ENCODE results near the gene PDE4B.

PDE4B gene

DNA sequence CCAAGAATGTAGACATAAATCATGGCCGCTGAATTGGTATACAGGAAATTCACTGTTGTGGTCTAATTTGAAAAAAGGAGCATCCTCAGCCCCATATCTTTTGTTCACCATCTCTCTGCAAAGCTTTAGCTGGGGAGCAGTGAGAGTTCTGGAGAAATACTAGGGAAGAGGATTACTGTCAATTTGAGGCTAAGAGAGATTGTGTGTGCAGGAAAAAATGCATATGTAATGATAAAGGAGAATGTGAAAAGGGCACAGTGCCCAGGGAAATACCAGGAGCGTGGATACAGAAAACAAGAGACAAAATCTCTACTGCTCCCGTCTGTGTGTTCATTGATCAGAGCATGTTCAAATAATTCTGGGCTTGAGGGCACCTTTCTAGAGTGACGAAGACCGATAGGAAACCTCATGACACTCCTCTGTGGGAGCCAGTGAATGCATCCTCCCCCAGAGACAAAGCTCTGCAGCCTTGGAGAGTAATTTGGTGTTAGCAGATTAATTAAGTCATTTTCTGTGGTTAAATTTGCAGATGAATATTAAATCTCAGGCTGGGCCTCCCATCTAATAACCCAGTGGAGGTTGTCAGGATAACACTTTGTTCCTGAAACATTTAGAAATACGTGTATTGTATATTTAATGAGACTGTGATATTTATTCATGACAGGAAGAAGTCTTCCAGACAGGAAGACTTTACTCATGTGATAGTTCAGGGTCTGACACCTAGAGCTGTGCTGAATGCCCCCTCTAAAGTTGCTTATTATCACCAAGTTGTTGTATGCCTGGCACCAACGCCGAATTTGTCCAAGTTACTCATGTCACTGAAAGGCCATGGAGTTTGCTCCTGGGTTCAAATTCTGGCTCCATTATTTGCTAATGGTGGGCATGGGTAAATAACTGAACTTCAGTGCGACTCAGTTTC lies 453.9 kb downstream of the PDE4B start:
- H3K79me2 ChIP-seq (ENCODE audit: insufficient read depth, low read length): no peaks in the 10 kb centered on the region
- peak overlapping the region; percentile 9 for H3K4me2 ChIP-seq (ENCODE audit: low read depth, low read length, poor library complexity, severe bottlenecking)
- no peak overlapping the region for H2AFZ ChIP-seq (ENCODE audit: low read length)
- no peak overlapping the region for H3K9ac ChIP-seq (ENCODE audit: low read depth, low read length, poor library complexity, severe bottlenecking)
- no peaks in the 10 kb centered on the region for H3K9me2 ChIP-seq (replicated peaks; ENCODE audit: low read depth, low read length)
- H3K4me3 ChIP-seq (ENCODE audit: low read length, poor library complexity, severe bottlenecking): no peak overlapping the region
- no peaks in the 10 kb centered on the region for H3F3A ChIP-seq (ENCODE audit: low read depth)
- H3K4me1 ChIP-seq (ENCODE audit: insufficient read depth, low read length, poor library complexity, severe bottlenecking): peaks cover 52% of the 10 kb centered on the region
- H4K20me1 ChIP-seq (ENCODE audit: insufficient read depth, low read length, poor library complexity, severe bottlenecking): no peaks in the 10 kb centered on the region
- TF ChIP-seq, protein P1, sequence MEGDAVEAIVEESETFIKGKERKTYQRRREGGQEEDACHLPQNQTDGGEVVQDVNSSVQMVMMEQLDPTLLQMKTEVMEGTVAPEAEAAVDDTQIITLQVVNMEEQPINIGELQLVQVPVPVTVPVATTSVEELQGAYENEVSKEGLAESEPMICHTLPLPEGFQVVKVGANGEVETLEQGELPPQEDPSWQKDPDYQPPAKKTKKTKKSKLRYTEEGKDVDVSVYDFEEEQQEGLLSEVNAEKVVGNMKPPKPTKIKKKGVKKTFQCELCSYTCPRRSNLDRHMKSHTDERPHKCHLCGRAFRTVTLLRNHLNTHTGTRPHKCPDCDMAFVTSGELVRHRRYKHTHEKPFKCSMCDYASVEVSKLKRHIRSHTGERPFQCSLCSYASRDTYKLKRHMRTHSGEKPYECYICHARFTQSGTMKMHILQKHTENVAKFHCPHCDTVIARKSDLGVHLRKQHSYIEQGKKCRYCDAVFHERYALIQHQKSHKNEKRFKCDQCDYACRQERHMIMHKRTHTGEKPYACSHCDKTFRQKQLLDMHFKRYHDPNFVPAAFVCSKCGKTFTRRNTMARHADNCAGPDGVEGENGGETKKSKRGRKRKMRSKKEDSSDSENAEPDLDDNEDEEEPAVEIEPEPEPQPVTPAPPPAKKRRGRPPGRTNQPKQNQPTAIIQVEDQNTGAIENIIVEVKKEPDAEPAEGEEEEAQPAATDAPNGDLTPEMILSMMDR (conservative IDR thresholded peaks at IDR 0.05; ENCODE audit: low read length): no peak
- TF ChIP-seq EZH2phosphoT487 (IDR thresholded peaks at IDR 0.05; ENCODE audit: borderline replicate concordance): no peak
- H3K9me3 ChIP-seq (ENCODE audit: insufficient read depth, low read depth, low read length): no peaks in the 10 kb centered on the region
- H3K36me3 ChIP-seq (ENCODE audit: insufficient read depth, low read length): no peaks in the 10 kb centered on the region
- no peaks in the 10 kb centered on the region for H3K27me3 ChIP-seq (ENCODE audit: insufficient read depth, low read length, poor library complexity, severe bottlenecking)

DNA sequence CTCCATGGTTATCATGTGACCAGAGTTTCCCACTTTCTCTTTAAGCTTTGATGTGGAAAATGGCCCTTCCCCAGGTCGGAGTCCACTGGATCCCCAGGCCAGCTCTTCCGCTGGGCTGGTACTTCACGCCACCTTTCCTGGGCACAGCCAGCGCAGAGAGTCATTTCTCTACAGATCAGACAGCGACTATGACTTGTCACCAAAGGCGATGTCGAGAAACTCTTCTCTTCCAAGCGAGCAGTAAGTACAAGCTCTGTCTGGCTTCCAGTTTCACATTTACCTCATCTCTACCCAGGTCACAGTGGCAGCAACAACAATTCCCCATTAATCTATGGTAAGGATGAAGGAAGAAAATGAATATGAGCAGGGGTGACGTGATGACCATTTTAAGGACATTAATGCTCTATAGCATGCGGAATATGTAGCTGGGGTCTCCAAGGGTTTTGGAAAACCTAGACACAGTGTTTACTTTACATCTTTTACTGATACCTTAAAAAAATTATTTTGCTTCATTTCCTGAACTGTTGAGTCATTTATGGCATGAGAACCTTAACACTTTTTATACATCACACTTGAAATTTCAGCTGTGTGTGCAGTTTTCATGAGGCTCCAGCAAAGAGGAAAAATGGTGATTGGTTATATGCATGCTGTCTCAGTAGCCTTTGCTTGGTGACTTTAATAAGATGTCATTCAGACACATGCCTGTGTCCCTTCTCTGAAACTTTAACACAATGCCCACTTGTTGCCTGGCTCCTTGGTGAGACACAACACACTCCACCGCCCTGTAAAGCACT lies 454.9 kb downstream of the PDE4B start:
- peak overlapping the region; percentile 9 for H3K4me2 ChIP-seq (ENCODE audit: low read depth, low read length, poor library complexity, severe bottlenecking)
- H3K27me3 ChIP-seq (ENCODE audit: insufficient read depth, low read length, poor library complexity, severe bottlenecking): no peaks in the 10 kb centered on the region
- no peaks in the 10 kb centered on the region for H4K20me1 ChIP-seq (ENCODE audit: insufficient read depth, low read length, poor library complexity, severe bottlenecking)
- H3K9ac ChIP-seq (ENCODE audit: low read depth, low read length, poor library complexity, severe bottlenecking): no peak overlapping the region
- no peaks in the 10 kb centered on the region for H3K9me3 ChIP-seq (ENCODE audit: insufficient read depth, low read depth, low read length)
- peaks cover 53% of the 10 kb centered on the region for H3K4me1 ChIP-seq (ENCODE audit: insufficient read depth, low read length, poor library complexity, severe bottlenecking)
- H3K4me3 ChIP-seq (ENCODE audit: low read length, poor library complexity, severe bottlenecking): no peak overlapping the region
- H3K79me2 ChIP-seq (ENCODE audit: insufficient read depth, low read length): no peaks in the 10 kb centered on the region
- H3K36me3 ChIP-seq (ENCODE audit: insufficient read depth, low read length): no peaks in the 10 kb centered on the region
- H3K9me2 ChIP-seq (replicated peaks; ENCODE audit: low read depth, low read length): no peaks in the 10 kb centered on the region
- no peaks in the 10 kb centered on the region for H3F3A ChIP-seq (ENCODE audit: low read depth)
- no peak for TF ChIP-seq EZH2phosphoT487 (IDR thresholded peaks at IDR 0.05; ENCODE audit: borderline replicate concordance)
- TF ChIP-seq, protein P1 (conservative IDR thresholded peaks at IDR 0.05; ENCODE audit: low read length): no peak
- no peak overlapping the region for H2AFZ ChIP-seq (ENCODE audit: low read length)

- Histone ChIP-seq H3K9me2 (replicated peaks; ENCODE audit: low read depth, low read length) (no peaks in the 10 kb centered on the region), H2AFZ (ENCODE audit: low read length) (no peak overlapping the region), H3K79me2 (ENCODE audit: insufficient read depth, low read length) (no peaks in the 10 kb centered on the region), H3K36me3 (ENCODE audit: insufficient read depth, low read length) (no peaks in the 10 kb centered on the region), H3K27me3 (ENCODE audit: insufficient read depth, low read length, poor library complexity, severe bottlenecking) (no peaks in the 10 kb centered on the region), H3K9ac (ENCODE audit: low read depth, low read length, poor library complexity, severe bottlenecking) (no peak overlapping the region), H3K4me3 (ENCODE audit: low read length, poor library complexity, severe bottlenecking) (no peak overlapping the region), H3F3A (ENCODE audit: low read depth) (no peaks in the 10 kb centered on the region), H3K4me1 (ENCODE audit: insufficient read depth, low read length, poor library complexity, severe bottlenecking) (peaks cover 53% of the 10 kb centered on the region), H3K4me2 (ENCODE audit: low read depth, low read length, poor library complexity, severe bottlenecking) (no peak overlapping the region), H4K20me1 (ENCODE audit: insufficient read depth, low read length, poor library complexity, severe bottlenecking) (no peaks in the 10 kb centered on the region), H3K9me3 (ENCODE audit: insufficient read depth, low read depth, low read length) (no peaks in the 10 kb centered on the region)
- no peak for TF ChIP-seq EZH2phosphoT487 (IDR thresholded peaks at IDR 0.05; ENCODE audit: borderline replicate concordance)
- TF ChIP-seq, protein P1 (conservative IDR thresholded peaks at IDR 0.05; ENCODE audit: low read length): no peak
Measured at GRCh38 chr1:66248257-66248656, 455.6 kb downstream of the PDE4B start.

Measured in Loucy (cell line).